Stimulated activated CD8-positive, alpha-beta memory T cell treated with anti-CD3 and anti-CD28 coated beads, Interleukin-15, amount 100 ng/mL, for 1 hour (primary cell): Measurements from ENCODE around the gene TIMM23B.
"Not testable (repeated sequence)": the region's sequence is repeated elsewhere in the genome, so short reads cannot be mapped to it uniquely, and the experiment has no call there.

Experiments used
- DNase-seq: peaks from one replicate; pipeline ENCODE4 v3.0.0-alpha.2; 2020; ENCODE audit warnings: low read depth

TIMM23B gene

GRCh38 chr10:49941447-49942338, at the start of gene TIMM23B, which contains the start of gene PARG:
Gene TIMM23B (plus strand): TSS chr10:49942053. CDS start chr10:49942195, 142 bp downstream.
Gene PARG (minus strand): TSS chr10:49942027. CDS start chr10:49941725, 302 bp downstream.
- peak; percentile 53 for DNase-seq

GRCh38 chr10:49899999-49900398, 41.9 kb upstream of the TIMM23B start:
- not testable (repeated sequence) for DNase-seq

- not testable (repeated sequence) for DNase-seq
Observed at GRCh38 chr10:49900406-49900805, 41.4 kb upstream of the TIMM23B start.

GRCh38 chr10:49903829-49904228, 38.0 kb upstream of the TIMM23B start:
- DNase-seq: not testable (repeated sequence)

GRCh38 chr10:49908290-49909080, 33.4 kb upstream of the TIMM23B start:
- not testable (repeated sequence) for DNase-seq

GRCh38 chr10:49910295-49910694, 31.6 kb upstream of the TIMM23B start:
- not testable (repeated sequence) for DNase-seq

- not testable (repeated sequence) for DNase-seq
Observed at GRCh38 chr10:49916451-49916850, 25.4 kb upstream of the TIMM23B start.

GRCh38 chr10:49917927-49918326, 23.9 kb upstream of the TIMM23B start:
- DNase-seq: not testable (repeated sequence)

GRCh38 chr10:49922041-49922440, 19.8 kb upstream of the TIMM23B start:
- not testable (repeated sequence) for DNase-seq

GRCh38 chr10:49923572-49923971, 18.3 kb upstream of the TIMM23B start:
- not testable (repeated sequence) for DNase-seq

GRCh38 chr10:49931276-49931675, 10.6 kb upstream of the TIMM23B start:
- not testable (repeated sequence) for DNase-seq

- not testable (repeated sequence) for DNase-seq
Observed at GRCh38 chr10:49931959-49932728, 9.7 kb upstream of the TIMM23B start.

GRCh38 chr10:49942339-49942705, 469 bp downstream of the TIMM23B start:
- DNase-seq: not testable (repeated sequence)

- DNase-seq: not testable (repeated sequence)
Observed at GRCh38 chr10:49943607-49944006, 1.8 kb downstream of the TIMM23B start.

GRCh38 chr10:49948142-49948541, 6.3 kb downstream of the TIMM23B start:
- not testable (repeated sequence) for DNase-seq

GRCh38 chr10:49948737-49949136, 6.9 kb downstream of the TIMM23B start:
- not testable (repeated sequence) for DNase-seq

- not testable (repeated sequence) for DNase-seq
Observed at GRCh38 chr10:49952006-49952405, 10.2 kb downstream of the TIMM23B start.

GRCh38 chr10:49953122-49953521, 11.3 kb downstream of the TIMM23B start:
- DNase-seq: not testable (repeated sequence)

- DNase-seq: not testable (repeated sequence)
Observed at GRCh38 chr10:49970331-49970857, 28.5 kb downstream of the TIMM23B start.

GRCh38 chr10:49971466-49971865, 29.6 kb downstream of the TIMM23B start:
- not testable (repeated sequence) for DNase-seq

GRCh38 chr10:49972094-49972493, 30.2 kb downstream of the TIMM23B start:
- not testable (repeated sequence) for DNase-seq
